Measurements from ENCODE around the gene PSMC1.

The PSMC1 gene

GRCh38 chr14:90276646-90277367 is 20.5 kb downstream of the PSMC1 start:
- DNase-seq (ENCODE audit: low read depth): no peak

- DNase-seq (ENCODE audit: low read depth): no peak
These were observed 21.3 kb downstream of the PSMC1 start for GRCh38 chr14:90277581-90278198.

- DNase-seq (ENCODE audit: low read depth): no peak
These were observed 22.1 kb downstream of the PSMC1 start for GRCh38 chr14:90278199-90279175.

- DNase-seq (ENCODE audit: low read depth): no peak
These were observed 23.7 kb downstream of the PSMC1 start for GRCh38 chr14:90280096-90280495.

GRCh38 chr14:90281261-90281660 is 24.9 kb downstream of the PSMC1 start:
- no peak for DNase-seq (ENCODE audit: low read depth)

- no peak for DNase-seq (ENCODE audit: low read depth)
These were observed 25.4 kb downstream of the PSMC1 start for GRCh38 chr14:90281756-90282155.

GRCh38 chr14:90287791-90288190 is 31.4 kb downstream of the PSMC1 start:
- DNase-seq (ENCODE audit: low read depth): no peak

- no peak for DNase-seq (ENCODE audit: low read depth)
These were observed 32.5 kb downstream of the PSMC1 start for GRCh38 chr14:90288651-90289355.

GRCh38 chr14:90290337-90291011 is 34.1 kb downstream of the PSMC1 start:
- no peak for DNase-seq (ENCODE audit: low read depth)

- no peak for DNase-seq (ENCODE audit: low read depth)
These were observed 35.3 kb downstream of the PSMC1 start for GRCh38 chr14:90291699-90292098.

- DNase-seq (ENCODE audit: low read depth): no peak
These were observed 37.7 kb downstream of the PSMC1 start for GRCh38 chr14:90293766-90294730.

- DNase-seq (ENCODE audit: low read depth): no peak
These were observed 38.5 kb downstream of the PSMC1 start for GRCh38 chr14:90294872-90295271.

GRCh38 chr14:90295870-90296516 is 39.6 kb downstream of the PSMC1 start:
- no peak for DNase-seq (ENCODE audit: low read depth)

- no peak for DNase-seq (ENCODE audit: low read depth)
These were observed 40.3 kb downstream of the PSMC1 start for GRCh38 chr14:90296641-90297040.

- no peak for DNase-seq (ENCODE audit: low read depth)
These were observed 41.7 kb downstream of the PSMC1 start for GRCh38 chr14:90297876-90298629.

GRCh38 chr14:90299408-90299807 is 43.1 kb downstream of the PSMC1 start:
- no peak for DNase-seq (ENCODE audit: low read depth)

- DNase-seq (ENCODE audit: low read depth): no peak
These were observed 44.3 kb downstream of the PSMC1 start for GRCh38 chr14:90300611-90301047.

- DNase-seq (ENCODE audit: low read depth): no peak
These were observed 44.8 kb downstream of the PSMC1 start for GRCh38 chr14:90301122-90301521.

GRCh38 chr14:90301668-90302090 is 45.3 kb downstream of the PSMC1 start:
- DNase-seq (ENCODE audit: low read depth): no peak

Measured in activated T-helper 1 cell treated with Interleukin-2 at 50 U/mL for 16 hours (primary cell).